ENCODE measurements around the gene KRT72. TPM values are rescaled to one million over a fixed set of nuclear protein-coding genes. Genes with fewer than 3 reads are reported as not detected.

Gene KRT72
- polyA plus RNA-seq, 1 donor from 2014 or later: not detected

DNA sequence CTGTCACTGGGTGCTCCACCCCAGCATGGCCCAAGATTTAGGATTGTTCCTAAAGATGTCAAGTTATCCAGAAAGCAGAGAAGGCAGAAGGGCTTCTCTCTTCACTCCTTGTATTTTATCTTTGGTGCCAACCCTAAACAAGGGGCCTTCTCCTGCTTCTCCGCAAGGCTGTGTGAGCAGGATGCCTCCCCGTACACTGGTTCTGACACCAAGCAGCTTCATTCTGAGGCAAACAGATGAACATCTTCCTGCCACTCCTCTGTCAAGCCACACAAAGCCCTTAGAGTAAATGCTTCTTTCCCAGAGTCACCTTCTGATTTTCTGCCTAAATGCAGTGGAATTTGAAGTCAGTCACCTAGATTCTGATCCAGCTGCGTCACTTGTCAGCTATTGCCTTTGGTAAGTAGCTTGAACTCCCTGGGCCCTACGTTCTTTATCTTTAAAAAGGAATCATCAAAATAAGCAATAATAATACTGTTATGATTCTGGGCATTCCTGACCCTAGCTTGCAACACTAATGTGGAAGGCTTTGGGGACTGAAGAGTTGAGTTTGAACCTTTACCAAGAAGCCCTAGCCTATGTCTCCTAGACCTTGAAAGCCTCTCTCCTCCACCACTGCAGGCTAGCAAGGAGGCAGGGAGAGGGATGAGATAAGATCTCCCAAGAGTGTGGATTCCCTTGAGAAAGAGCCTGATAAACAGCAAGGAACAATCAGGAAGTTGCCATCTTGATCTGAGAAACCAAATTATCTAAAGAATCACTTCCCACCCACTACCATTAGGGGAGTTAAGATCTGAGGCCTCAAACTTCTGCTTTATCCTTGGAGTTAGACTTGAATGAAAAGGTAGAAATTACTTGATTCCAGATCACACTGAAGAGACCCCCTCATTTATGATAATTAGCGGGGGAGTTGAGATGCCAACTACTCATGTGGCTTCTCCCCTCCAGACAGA lies 11.4 kb upstream of the KRT72 start:
- H3K36me3 ChIP-seq (ENCODE audit: insufficient read depth, low read length): no peaks in the 10 kb centered on the region
- H3K27me3 ChIP-seq (ENCODE audit: insufficient read depth, low read depth, low read length): no peaks in the 10 kb centered on the region
- H3K9me3 ChIP-seq (ENCODE audit: low read length): no peaks in the 10 kb centered on the region
- H3K79me2 ChIP-seq (replicated peaks; ENCODE audit: insufficient read depth, low read length): no peaks in the 10 kb centered on the region
- H3K4me2 ChIP-seq (ENCODE audit: low read length): no peak overlapping the region
- no peak for TF ChIP-seq EP300 (conservative IDR thresholded peaks at IDR 0.05; ENCODE audit: poor library complexity, severe bottlenecking)
- no peak for TF ChIP-seq EZH2 (IDR thresholded peaks at IDR 0.05; ENCODE audit: borderline replicate concordance, insufficient read depth, low read length, poor library complexity, severe bottlenecking)
- no peak for TF ChIP-seq POLR2AphosphoS5 (IDR thresholded peaks at IDR 0.05)
- TF ChIP-seq TAF1 (IDR thresholded peaks at IDR 0.05; ENCODE audit: low read depth): no peak
- no peak for TF ChIP-seq RAD21 (conservative IDR thresholded peaks at IDR 0.05)
- H3K27ac ChIP-seq (ENCODE audit: low read length): no peak overlapping the region
- H2AFZ ChIP-seq (ENCODE audit: low read depth, low read length): no peak overlapping the region
- no peak overlapping the region for H3K4me3 ChIP-seq (ENCODE audit: low read length)
- no peak overlapping the region for H3K9ac ChIP-seq (ENCODE audit: low read length)
- H3F3A ChIP-seq (ENCODE audit: insufficient read depth, low read length, poor library complexity, severe bottlenecking): no peaks in the 10 kb centered on the region
- H3K9me2 ChIP-seq (ENCODE audit: insufficient read depth, low read length): no peaks in the 10 kb centered on the region
- no peaks in the 10 kb centered on the region for H4K20me1 ChIP-seq (ENCODE audit: insufficient read depth)

DNA sequence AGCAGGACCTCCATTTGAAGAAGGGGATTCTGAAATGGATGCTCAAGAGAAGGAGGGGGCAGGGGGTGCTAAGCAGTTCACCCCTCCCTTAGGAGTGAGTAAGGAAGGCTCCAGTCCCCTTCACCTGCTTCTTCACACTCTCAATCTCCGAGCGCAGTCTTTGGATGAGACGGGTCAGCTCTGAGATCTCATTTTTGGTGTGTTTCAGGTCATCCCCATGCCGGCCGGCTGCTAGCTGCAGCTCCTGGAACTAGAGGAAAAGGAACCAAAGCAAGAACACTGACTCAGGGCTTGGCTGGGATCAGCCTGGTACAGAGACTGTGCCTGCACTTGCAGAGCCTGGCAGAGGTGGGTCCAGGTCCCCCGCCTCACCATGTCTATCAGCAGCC lies 9.8 kb upstream of the KRT72 start:
- Histone ChIP-seq H3K9me3 (ENCODE audit: low read length) (no peaks in the 10 kb centered on the region), H3K27ac (ENCODE audit: low read length) (no peak overlapping the region), H3K4me2 (ENCODE audit: low read length) (no peak overlapping the region), H3K9me2 (ENCODE audit: insufficient read depth, low read length) (no peaks in the 10 kb centered on the region), H3K4me3 (ENCODE audit: low read length) (no peak overlapping the region), H3F3A (ENCODE audit: insufficient read depth, low read length, poor library complexity, severe bottlenecking) (no peaks in the 10 kb centered on the region), H4K20me1 (ENCODE audit: insufficient read depth) (no peaks in the 10 kb centered on the region), H3K9ac (ENCODE audit: low read length) (no peak overlapping the region), H3K79me2 (replicated peaks; ENCODE audit: insufficient read depth, low read length) (no peaks in the 10 kb centered on the region), H2AFZ (ENCODE audit: low read depth, low read length) (no peak overlapping the region), H3K27me3 (ENCODE audit: insufficient read depth, low read depth, low read length) (no peaks in the 10 kb centered on the region), H3K36me3 (ENCODE audit: insufficient read depth, low read length) (no peaks in the 10 kb centered on the region)
- TF ChIP-seq, protein P1, sequence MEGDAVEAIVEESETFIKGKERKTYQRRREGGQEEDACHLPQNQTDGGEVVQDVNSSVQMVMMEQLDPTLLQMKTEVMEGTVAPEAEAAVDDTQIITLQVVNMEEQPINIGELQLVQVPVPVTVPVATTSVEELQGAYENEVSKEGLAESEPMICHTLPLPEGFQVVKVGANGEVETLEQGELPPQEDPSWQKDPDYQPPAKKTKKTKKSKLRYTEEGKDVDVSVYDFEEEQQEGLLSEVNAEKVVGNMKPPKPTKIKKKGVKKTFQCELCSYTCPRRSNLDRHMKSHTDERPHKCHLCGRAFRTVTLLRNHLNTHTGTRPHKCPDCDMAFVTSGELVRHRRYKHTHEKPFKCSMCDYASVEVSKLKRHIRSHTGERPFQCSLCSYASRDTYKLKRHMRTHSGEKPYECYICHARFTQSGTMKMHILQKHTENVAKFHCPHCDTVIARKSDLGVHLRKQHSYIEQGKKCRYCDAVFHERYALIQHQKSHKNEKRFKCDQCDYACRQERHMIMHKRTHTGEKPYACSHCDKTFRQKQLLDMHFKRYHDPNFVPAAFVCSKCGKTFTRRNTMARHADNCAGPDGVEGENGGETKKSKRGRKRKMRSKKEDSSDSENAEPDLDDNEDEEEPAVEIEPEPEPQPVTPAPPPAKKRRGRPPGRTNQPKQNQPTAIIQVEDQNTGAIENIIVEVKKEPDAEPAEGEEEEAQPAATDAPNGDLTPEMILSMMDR (IDR thresholded peaks at IDR 0.05; ENCODE audit: poor library complexity, severe bottlenecking): no peak

DNA sequence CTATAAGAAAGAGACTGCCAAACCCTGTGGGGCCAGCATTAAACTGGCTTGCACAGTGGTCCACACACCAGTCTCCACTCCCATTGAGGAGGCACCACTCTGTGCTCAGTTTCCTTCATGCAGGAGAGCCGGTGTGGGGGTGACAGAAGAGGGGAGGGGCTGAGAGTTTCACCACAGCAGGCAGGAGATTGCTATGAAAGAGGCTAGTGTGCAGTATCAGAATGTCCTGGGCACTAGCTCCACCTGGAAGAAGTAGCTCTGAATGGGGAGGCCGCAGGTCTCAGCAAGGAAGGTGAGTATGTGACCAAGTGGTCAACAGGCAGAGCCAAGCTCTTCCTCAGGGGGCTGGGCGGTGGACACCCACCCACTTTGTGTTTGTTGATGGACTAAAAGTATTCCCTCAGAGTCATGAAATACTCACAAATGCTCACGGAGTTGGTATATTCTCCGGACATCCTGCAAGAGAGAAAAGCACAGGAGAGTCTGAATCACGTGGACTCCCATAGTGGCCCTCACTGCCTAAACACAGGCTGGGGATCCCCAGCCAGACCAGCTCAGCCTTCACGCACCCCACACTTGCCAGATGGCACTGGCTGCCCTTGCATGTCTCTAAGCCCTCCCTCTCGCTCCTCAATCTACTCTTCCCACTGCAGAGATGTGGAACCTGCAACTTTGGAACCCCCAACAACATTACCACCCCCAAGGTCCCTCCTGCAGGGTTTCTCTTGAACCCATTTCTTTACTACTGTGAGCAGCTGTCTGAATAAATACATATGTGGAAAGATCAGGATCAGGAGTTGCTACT lies 7.8 kb upstream of the KRT72 start:
- Histone ChIP-seq H2AFZ (ENCODE audit: low read depth, low read length) (no peak overlapping the region), H3K79me2 (replicated peaks; ENCODE audit: insufficient read depth, low read length) (no peaks in the 10 kb centered on the region), H3K4me3 (ENCODE audit: low read length) (no peak overlapping the region), H3K27ac (ENCODE audit: low read length) (no peak overlapping the region), H3K9me2 (ENCODE audit: insufficient read depth, low read length) (no peaks in the 10 kb centered on the region), H3K4me2 (ENCODE audit: low read length) (no peak overlapping the region), H3F3A (ENCODE audit: insufficient read depth, low read length, poor library complexity, severe bottlenecking) (no peaks in the 10 kb centered on the region), H3K27me3 (ENCODE audit: insufficient read depth, low read depth, low read length) (no peaks in the 10 kb centered on the region), H4K20me1 (ENCODE audit: insufficient read depth) (no peaks in the 10 kb centered on the region), H3K9ac (ENCODE audit: low read length) (no peak overlapping the region), H3K36me3 (ENCODE audit: insufficient read depth, low read length) (no peaks in the 10 kb centered on the region), H3K9me3 (ENCODE audit: low read length) (no peaks in the 10 kb centered on the region)
- no peak for TF ChIP-seq RAD21 (conservative IDR thresholded peaks at IDR 0.05)
- TF ChIP-seq SMC3 (conservative IDR thresholded peaks at IDR 0.05; ENCODE audit: poor library complexity): no peak
- TF ChIP-seq TAF1 (IDR thresholded peaks at IDR 0.05; ENCODE audit: low read depth): no peak
- TF ChIP-seq MXI1 (conservative IDR thresholded peaks at IDR 0.05; ENCODE audit: poor library complexity, severe bottlenecking): no peak
- TF ChIP-seq EP300 (conservative IDR thresholded peaks at IDR 0.05; ENCODE audit: poor library complexity, severe bottlenecking): no peak
- TF ChIP-seq, protein P2, sequence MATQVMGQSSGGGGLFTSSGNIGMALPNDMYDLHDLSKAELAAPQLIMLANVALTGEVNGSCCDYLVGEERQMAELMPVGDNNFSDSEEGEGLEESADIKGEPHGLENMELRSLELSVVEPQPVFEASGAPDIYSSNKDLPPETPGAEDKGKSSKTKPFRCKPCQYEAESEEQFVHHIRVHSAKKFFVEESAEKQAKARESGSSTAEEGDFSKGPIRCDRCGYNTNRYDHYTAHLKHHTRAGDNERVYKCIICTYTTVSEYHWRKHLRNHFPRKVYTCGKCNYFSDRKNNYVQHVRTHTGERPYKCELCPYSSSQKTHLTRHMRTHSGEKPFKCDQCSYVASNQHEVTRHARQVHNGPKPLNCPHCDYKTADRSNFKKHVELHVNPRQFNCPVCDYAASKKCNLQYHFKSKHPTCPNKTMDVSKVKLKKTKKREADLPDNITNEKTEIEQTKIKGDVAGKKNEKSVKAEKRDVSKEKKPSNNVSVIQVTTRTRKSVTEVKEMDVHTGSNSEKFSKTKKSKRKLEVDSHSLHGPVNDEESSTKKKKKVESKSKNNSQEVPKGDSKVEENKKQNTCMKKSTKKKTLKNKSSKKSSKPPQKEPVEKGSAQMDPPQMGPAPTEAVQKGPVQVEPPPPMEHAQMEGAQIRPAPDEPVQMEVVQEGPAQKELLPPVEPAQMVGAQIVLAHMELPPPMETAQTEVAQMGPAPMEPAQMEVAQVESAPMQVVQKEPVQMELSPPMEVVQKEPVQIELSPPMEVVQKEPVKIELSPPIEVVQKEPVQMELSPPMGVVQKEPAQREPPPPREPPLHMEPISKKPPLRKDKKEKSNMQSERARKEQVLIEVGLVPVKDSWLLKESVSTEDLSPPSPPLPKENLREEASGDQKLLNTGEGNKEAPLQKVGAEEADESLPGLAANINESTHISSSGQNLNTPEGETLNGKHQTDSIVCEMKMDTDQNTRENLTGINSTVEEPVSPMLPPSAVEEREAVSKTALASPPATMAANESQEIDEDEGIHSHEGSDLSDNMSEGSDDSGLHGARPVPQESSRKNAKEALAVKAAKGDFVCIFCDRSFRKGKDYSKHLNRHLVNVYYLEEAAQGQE (IDR thresholded peaks at IDR 0.05; ENCODE audit: borderline replicate concordance): no peak
- TF ChIP-seq EZH2 (IDR thresholded peaks at IDR 0.05; ENCODE audit: borderline replicate concordance, insufficient read depth, low read length, poor library complexity, severe bottlenecking): no peak
- TF ChIP-seq, protein P1 (IDR thresholded peaks at IDR 0.05; ENCODE audit: poor library complexity, severe bottlenecking): no peak
- no peak for TF ChIP-seq POLR2AphosphoS5 (IDR thresholded peaks at IDR 0.05)
